SK-N-SH (cell line): ENCODE measurements around the gene ENTHD1. TPM values are rescaled to one million over a fixed set of nuclear protein-coding genes. Genes with fewer than 3 reads are reported as not detected.

Experiments
- CTCF ChIA-PET: fragments of 300-600, 350-600 bp; formaldehyde crosslinking; extraction: SDS; loops from one replicate; lab custom pipeline; 2021; lab: Yijun Ruan, JAX
- POLR2A ChIA-PET: fragments of 350-600 bp; sonication (Branson Sonifier 250); formaldehyde crosslinking; extraction: SDS; loops from one replicate; lab custom pipeline; 2020; ENCODE audit warnings: antibody characterized with exemption, inconsistent platforms; lab: Yijun Ruan, JAX
- DNase-seq: peaks from one replicate; pipeline ENCODE4 v3.0.0; 2012
- H2AFZ ChIP-seq: fragments of 200-600 bp; sonication (generic); 2 replicates; pipeline ENCODE4 v1.8.1; 2016; ENCODE audit warnings: antibody characterized with exemption, mild to moderate bottlenecking, low read depth
- H3F3A ChIP-seq: fragments of 200-600 bp; sonication (generic); replicated peaks from 2 replicates; pipeline ENCODE3; 2016; ENCODE audit warnings: antibody characterized with exemption, mild to moderate bottlenecking; ENCODE audit not compliant: insufficient read depth
- H3K27ac ChIP-seq, 2 experiments: fragments of 200-500 bp in 1 of 2; fragments of 200-600 bp in 1 of 2; sonication (Bioruptor generic) in 1 of 2; sonication (generic), shearing (Covaris generic) in 1 of 2; 2 replicates each; pipeline versions ENCODE4 v1.5.1 to v1.6.1; 2014 to 2016; ENCODE audit warnings: low read depth in 2 of 2, inconsistent platforms in 1 of 2, low read length in 1 of 2, mild to moderate bottlenecking in 1 of 2, mixed read lengths in 1 of 2
- H3K27me3 ChIP-seq: fragments of 200-600 bp; sonication (generic), shearing (Covaris generic); 2 replicates; pipeline ENCODE4 v1.6.1; 2016; ENCODE audit warnings: mixed run types; ENCODE audit not compliant: insufficient read depth
- H3K36me3 ChIP-seq, 2 experiments: fragments of 200-500 bp in 1 of 2; fragments of 200-600 bp in 1 of 2; sonication (Bioruptor generic) in 1 of 2; sonication (generic) in 1 of 2; replicated peaks in 1 of 2; 2 replicates each; pipeline versions ENCODE3 to v1.5.1; 2014 to 2016; ENCODE audit warnings: low read length in 1 of 2, mild to moderate bottlenecking in 1 of 2; ENCODE audit not compliant: insufficient read depth in 2 of 2, control insufficient read depth in 1 of 2
- H3K4me1 ChIP-seq, 2 experiments: fragments of 200-500 bp in 1 of 2; fragments of 200-600 bp in 1 of 2; sonication (Bioruptor generic) in 1 of 2; sonication (generic), shearing (Covaris generic) in 1 of 2; 2 replicates each; pipeline versions ENCODE4 v1.5.1 to v1.6.1; 2014 to 2016; ENCODE audit warnings: low read depth in 1 of 2, low read length in 1 of 2, mixed run types in 1 of 2; ENCODE audit not compliant: insufficient read depth in 2 of 2, control insufficient read depth in 1 of 2
- H3K4me2 ChIP-seq: fragments of 200-600 bp; sonication (generic), shearing (Covaris generic); 2 replicates; pipeline ENCODE4 v1.6.1; 2017; ENCODE audit warnings: mixed run types
- H3K4me3 ChIP-seq, 2 experiments: fragments of 200-500 bp in 1 of 2; fragments of 200-600 bp in 1 of 2; sonication (Bioruptor generic) in 1 of 2; sonication (generic), shearing (Covaris generic) in 1 of 2; 2 replicates each; pipeline versions ENCODE4 v1.5.1 to v1.8.1; 2014 to 2016; ENCODE audit warnings: low read depth in 2 of 2, inconsistent platforms in 1 of 2, low read length in 1 of 2, mild to moderate bottlenecking in 1 of 2, mixed read lengths in 1 of 2, moderate library complexity in 1 of 2
- H3K79me2 ChIP-seq: fragments of 200-600 bp; sonication (generic); 2 replicates; pipeline ENCODE4 v1.8.1; 2017; ENCODE audit warnings: mild to moderate bottlenecking; ENCODE audit not compliant: insufficient read depth
- H3K9ac ChIP-seq: fragments of 200-600 bp; sonication (generic); 2 replicates; pipeline ENCODE4 v1.6.1; 2017; ENCODE audit warnings: mixed run types
- H3K9me2 ChIP-seq: fragments of 200-600 bp; sonication (generic); 2 replicates; pipeline ENCODE4 v1.6.1; 2017; ENCODE audit warnings: mixed run types
- H3K9me3 ChIP-seq: fragments of 200-600 bp; sonication (generic); 2 replicates; pipeline ENCODE4 v1.6.1; 2017; ENCODE audit warnings: mixed run types, mild to moderate bottlenecking, moderate library complexity
- H4K20me1 ChIP-seq: fragments of 200-600 bp; sonication (generic); 2 replicates; pipeline ENCODE4 v1.6.1; 2017; ENCODE audit warnings: mild to moderate bottlenecking, mixed run types; ENCODE audit not compliant: insufficient read depth
- CTCF ChIP-seq: fragments of 200-600 bp; sonication (generic); IDR thresholded peaks from 2 replicates; pipeline ENCODE4 v1.6.1; 2017; ENCODE audit warnings: antibody characterized with exemption, mild to moderate bottlenecking, moderate library complexity
- ELF1 ChIP-seq: IDR thresholded peaks from 2 replicates; pipeline ENCODE4 v1.4.0; 2012
- EP300 ChIP-seq, 2 experiments: IDR thresholded peaks; 2 replicates each; pipeline versions ENCODE4 v1.4.0 to v1.6.1; 2012; ENCODE audit warnings: borderline replicate concordance in 1 of 2, low read depth in 1 of 2, low read length in 1 of 2
- EZH2phosphoT487 ChIP-seq: fragments of 200-600 bp; sonication (generic); IDR thresholded peaks from 2 replicates; pipeline ENCODE4 v1.6.1; 2017; ENCODE audit warnings: low read depth, mixed run types, mild to moderate bottlenecking, antibody characterized with exemption, moderate library complexity, borderline replicate concordance
- FOXJ3 ChIP-seq: sonication (generic); formaldehyde crosslinking; IDR thresholded peaks from 2 replicates; pipeline ENCODE4 v1.5.1; 2020; ENCODE audit warnings: mild to moderate bottlenecking, missing genetic modification reagents
- FOXM1 ChIP-seq: IDR thresholded peaks from 2 replicates; pipeline ENCODE4 v1.4.0; 2012; ENCODE audit warnings: low read depth, mild to moderate bottlenecking
- GABPA ChIP-seq: IDR thresholded peaks from 2 replicates; pipeline ENCODE4 v1.4.0; 2012; ENCODE audit warnings: low read depth, mild to moderate bottlenecking
- GATA2 ChIP-seq: sonication (generic); formaldehyde crosslinking; IDR thresholded peaks from 2 replicates; pipeline ENCODE4 v1.5.0; 2020; ENCODE audit warnings: mild to moderate bottlenecking, missing genetic modification reagents
- IRF3 ChIP-seq: fragments of 150-350 bp; IDR thresholded peaks from 2 replicates; pipeline ENCODE4 v1.6.1; 2016; ENCODE audit warnings: mild to moderate bottlenecking, low read depth, low read length
- JUND ChIP-seq: IDR thresholded peaks from 2 replicates; pipeline ENCODE4 v1.4.0; 2012
- MAX ChIP-seq: IDR thresholded peaks from 2 replicates; pipeline ENCODE4 v1.4.0; 2012; ENCODE audit warnings: low read depth
- MXI1 ChIP-seq: IDR thresholded peaks from 2 replicates; pipeline ENCODE4 v1.6.1; 2012; ENCODE audit warnings: mild to moderate bottlenecking, low read depth, low read length, improper control_type of control experiment
- NRF1 ChIP-seq: IDR thresholded peaks from 2 replicates; pipeline ENCODE4 v1.6.1; 2012; ENCODE audit warnings: low read depth, mild to moderate bottlenecking, low read length
- POLR2AphosphoS5 ChIP-seq: IDR thresholded peaks from 2 replicates; pipeline ENCODE4 v1.6.1; 2012; ENCODE audit warnings: low read depth, low read length
- RAD21 ChIP-seq: IDR thresholded peaks from 2 replicates; pipeline ENCODE4 v1.6.1; 2012; ENCODE audit warnings: mild to moderate bottlenecking, low read length
- RXRA ChIP-seq: IDR thresholded peaks from 2 replicates; pipeline ENCODE4 v1.4.0; 2012; ENCODE audit warnings: low read depth, mild to moderate bottlenecking, borderline replicate concordance
- SIN3A ChIP-seq: IDR thresholded peaks from 2 replicates; pipeline ENCODE4 v1.6.1; 2012; ENCODE audit warnings: low read depth, mild to moderate bottlenecking, low read length, moderate library complexity, borderline replicate concordance
- TAF1 ChIP-seq: IDR thresholded peaks from 2 replicates; pipeline ENCODE4 v1.6.1; 2012; ENCODE audit warnings: low read depth, mild to moderate bottlenecking, low read length, moderate library complexity, borderline replicate concordance
- TCF12 ChIP-seq: IDR thresholded peaks from 2 replicates; pipeline ENCODE4 v1.4.0; 2012
- TEAD4 ChIP-seq: IDR thresholded peaks from 2 replicates; pipeline ENCODE4 v1.4.0; 2012; ENCODE audit warnings: mild to moderate bottlenecking, borderline replicate concordance; ENCODE audit not compliant: insufficient read depth
- USF1 ChIP-seq: IDR thresholded peaks from 2 replicates; pipeline ENCODE4 v1.4.0; 2012; ENCODE audit warnings: low read depth, borderline replicate concordance
- USF2 ChIP-seq: fragments of 150-350 bp; IDR thresholded peaks from 2 replicates; pipeline ENCODE4 v1.6.1; 2017; ENCODE audit warnings: antibody characterized with exemption, low read length, low read depth, borderline replicate concordance
- YY1 ChIP-seq: IDR thresholded peaks from 2 replicates; pipeline ENCODE4 v1.4.0; 2012; ENCODE audit warnings: low read depth, mild to moderate bottlenecking
- WGBS: methylation state at CpG from one replicate; pipeline ENCODE4 v1.1.6; 2017; ENCODE audit warnings: low lambda C conversion rate; 5-methylcytosine and 5-hydroxymethylcytosine counted together
- polyA plus RNA-seq, 3 experiments: library from polyadenylated mRNA; depleted of rRNA; stranded (reverse); fragments of >200 nt; gene quantifications; 2 replicates each; pipeline ENCODE4 v1.2.3, GENCODE V29; 2012

Gene ENTHD1
- polyA plus RNA-seq, 1 of the 3 experiments (the other 2 are of a cell fraction): not detected

- no peaks in the 10 kb centered on the region for H3K27me3 ChIP-seq
- H3F3A ChIP-seq: no peaks in the 10 kb centered on the region
- TF ChIP-seq GABPA: no peak
- TF ChIP-seq NRF1: no peak
- TF ChIP-seq ELF1: no peak
- no peak for TF ChIP-seq USF1
- no peak for TF ChIP-seq RAD21
- TF ChIP-seq MXI1: no peak
- no peak for TF ChIP-seq TEAD4
- TF ChIP-seq POLR2AphosphoS5: no peak
- TF ChIP-seq YY1: no peak
- no peak for TF ChIP-seq SIN3A
- TF ChIP-seq EZH2phosphoT487: no peak
- no peak for TF ChIP-seq FOXM1
- no peak for TF ChIP-seq GATA2 (CRISPR knock-in tag)
- no peak for TF ChIP-seq MAX
- TF ChIP-seq RXRA: no peak
- TF ChIP-seq TCF12: no peak
- no peak for TF ChIP-seq CTCF
- 43% methylated on average over 4 of the region's 4 CpGs for WGBS
- no peaks in the 10 kb centered on the region for H3K79me2 ChIP-seq
- H3K9me2 ChIP-seq: no peaks in the 10 kb centered on the region
- no peak overlapping the region for H3K4me2 ChIP-seq
- ChIA-PET POLR2A (no interaction called here), CTCF (no interaction called here)
- no peak overlapping the region for H3K4me3 ChIP-seq
- H3K36me3 ChIP-seq: no peaks in the 10 kb centered on the region
- no peaks in the 10 kb centered on the region for H3K4me1 ChIP-seq
- H3K27ac ChIP-seq: no peak overlapping the region
- DNase-seq: no peak
- no peak overlapping the region for H2AFZ ChIP-seq
- H3K9ac ChIP-seq: no peak overlapping the region
- H3K9me3 ChIP-seq: no peaks in the 10 kb centered on the region
- no peaks in the 10 kb centered on the region for H4K20me1 ChIP-seq
Observed at GRCh38 chr22:39739338-39740027, 154.1 kb downstream of the ENTHD1 start.

GRCh38 chr22:39738746-39739145, 154.8 kb downstream of the ENTHD1 start:
- no peak for DNase-seq
- H3K4me2 ChIP-seq: no peak overlapping the region
- H3F3A ChIP-seq: no peaks in the 10 kb centered on the region
- 46% methylated on average over 1 of the region's 1 CpG for WGBS
- H4K20me1 ChIP-seq: no peaks in the 10 kb centered on the region
- H3K79me2 ChIP-seq: no peaks in the 10 kb centered on the region
- ChIA-PET CTCF (no interaction called here), POLR2A (no interaction called here)
- no peaks in the 10 kb centered on the region for H3K9me2 ChIP-seq
- TF ChIP-seq POLR2AphosphoS5: no peak
- no peak for TF ChIP-seq RAD21
- TF ChIP-seq EZH2phosphoT487: no peak
- TF ChIP-seq IRF3: no peak
- no peak for TF ChIP-seq USF2
- no peak for TF ChIP-seq SIN3A
- no peak for TF ChIP-seq JUND
- no peak for TF ChIP-seq EP300 (IDR thresholded peaks at IDR 0.05; ENCODE audit: borderline replicate concordance in 1 of 2, low read depth in 1 of 2, low read length in 1 of 2)
- no peak for TF ChIP-seq GABPA
- TF ChIP-seq MXI1: no peak
- no peak for TF ChIP-seq TAF1
- TF ChIP-seq FOXJ3 (CRISPR knock-in tag): no peak
- no peak overlapping the region for H3K4me3 ChIP-seq
- no peak overlapping the region for H2AFZ ChIP-seq
- no peaks in the 10 kb centered on the region for H3K36me3 ChIP-seq
- H3K4me1 ChIP-seq: no peaks in the 10 kb centered on the region
- no peaks in the 10 kb centered on the region for H3K9me3 ChIP-seq
- H3K9ac ChIP-seq: no peak overlapping the region
- H3K27me3 ChIP-seq: no peaks in the 10 kb centered on the region
- H3K27ac ChIP-seq: no peak overlapping the region
